Neural progenitor cell (in vitro differentiated cells): ENCODE results near the gene PPP1R3E.

Experiments used
- CTCF ChIP-seq: fragments of 200-600 bp; sonication (generic); IDR thresholded peaks from 2 replicates; pipeline ENCODE4 v1.5.1; 2017; ENCODE audit warnings: antibody characterized with exemption, mild to moderate bottlenecking
- EZH2 ChIP-seq: fragments of 200-600 bp; sonication (generic); IDR thresholded peaks from 2 replicates; pipeline ENCODE4 v1.6.1; 2017; ENCODE audit warnings: antibody characterized with exemption, mild to moderate bottlenecking, moderate library complexity
- EZH2phosphoT487 ChIP-seq: fragments of 200-600 bp; sonication (generic); IDR thresholded peaks from 2 replicates; pipeline ENCODE4 v1.6.1; 2017; ENCODE audit warnings: antibody characterized with exemption

GRCh38 chr14:23302290-23303225, at the start of gene PPP1R3E:
- no peak for TF ChIP-seq CTCF
- no peak for TF ChIP-seq EZH2phosphoT487
- no peak for TF ChIP-seq EZH2
